GM12878 (cell line): Measurements from ENCODE around the gene NT5C2. TPM values are rescaled to one million over a fixed set of nuclear protein-coding genes. Genes with fewer than 3 reads are reported as not detected.

Experiments
- ATAC-seq: fragments of 200-7000 bp; cut with Tn5 transposase; 3 replicates; pipeline ENCODE4 v1.9.1; 2020; ENCODE audit warnings: mild to moderate bottlenecking, moderate library complexity
- BruUV-seq: library from RNA; stranded (reverse); fragments of 400-500 nt; replicated peaks from 2 replicates; lab custom pipeline; 2021; lab: Mats Ljungman, UMichigan
- CTCF ChIA-PET: fragments of 300-600 bp; sonication (Branson Sonifier 250); formaldehyde crosslinking; extraction: SDS; loops from one replicate; lab custom pipeline; 2021; ENCODE audit warnings: inconsistent platforms; lab: Yijun Ruan, JAX
- POLR2A ChIA-PET: fragments of 350-600 bp; formaldehyde crosslinking; extraction: SDS; loops from one replicate; lab custom pipeline; 2021; ENCODE audit warnings: inconsistent platforms; lab: Charles Lee
- RAD21 ChIA-PET: fragments of 300-600 bp; sonication (Branson Sonifier 250); formaldehyde crosslinking; loops from one replicate; lab custom pipeline; 2023; ENCODE audit warnings: antibody characterized with exemption; ENCODE audit not compliant: unreplicated experiment; lab: Charles Lee
- SMC1A ChIA-PET: fragments of 300-600 bp; sonication (Branson Sonifier 250); formaldehyde crosslinking; loops from one replicate; lab custom pipeline; 2023; ENCODE audit not compliant: unreplicated experiment, uncharacterized antibody; lab: Charles Lee
- DNase-seq: peaks from one replicate; pipeline ENCODE4 v3.0.0-alpha.2; 2011; ENCODE audit warnings: low read depth, low spot score
- FAIRE-seq: peaks from 3 replicates; lab custom pipeline; 2011; peaks lifted over from hg19 to GRCh38; lab: Jason Lieb, UNC
- H2AFZ ChIP-seq: 2 replicates; pipeline ENCODE4 v1.6.0; 2011; ENCODE audit warnings: low read depth, low read length, control low read depth; ENCODE audit not compliant: control insufficient read depth
- H3K27ac ChIP-seq: 2 replicates; pipeline ENCODE4 v1.5.1; 2011; ENCODE audit warnings: control low read depth; ENCODE audit not compliant: control insufficient read depth, insufficient read depth
- H3K27me3 ChIP-seq, 2 experiments: replicated peaks in 1 of 2; 2 replicates each; pipeline versions ENCODE4 v1.6.0 to v1.6.1; 2011; ENCODE audit warnings: low read length in 1 of 2; ENCODE audit not compliant: control insufficient read depth in 2 of 2, insufficient read depth in 2 of 2
- H3K36me3 ChIP-seq, 2 experiments: 2 replicates each; pipeline ENCODE4 v1.5.1; 2011; ENCODE audit warnings: low read length in 1 of 2; ENCODE audit not compliant: control insufficient read depth in 2 of 2, insufficient read depth in 2 of 2
- H3K4me1 ChIP-seq: 2 replicates; pipeline ENCODE4 v1.6.1; 2011; ENCODE audit warnings: mild to moderate bottlenecking, low read length, moderate library complexity, mixed read lengths; ENCODE audit not compliant: control insufficient read depth, insufficient read depth
- H3K4me2 ChIP-seq: 2 replicates; pipeline ENCODE4 v1.6.0; 2011; ENCODE audit warnings: control low read depth; ENCODE audit not compliant: control insufficient read depth, insufficient read depth
- H3K4me3 ChIP-seq: fragments of 200-600 bp; sonication (generic); 2 replicates; pipeline ENCODE4 v1.5.1; 2016
- H3K79me2 ChIP-seq: 2 replicates; pipeline ENCODE4 v1.6.0; 2011; ENCODE audit warnings: low read length; ENCODE audit not compliant: control insufficient read depth, insufficient read depth
- H3K9ac ChIP-seq: 2 replicates; pipeline ENCODE4 v1.8.0; 2011; ENCODE audit warnings: low read length, control low read depth, mixed read lengths; ENCODE audit not compliant: control insufficient read depth, insufficient read depth
- H3K9me3 ChIP-seq: replicated peaks from 3 replicates; pipeline ENCODE4 v1.5.1; 2011; ENCODE audit warnings: mild to moderate bottlenecking, low read length; ENCODE audit not compliant: control insufficient read depth, insufficient read depth
- H4K20me1 ChIP-seq: 2 replicates; pipeline ENCODE4 v1.6.0; 2011; ENCODE audit not compliant: control insufficient read depth, insufficient read depth
- CUX1 ChIP-seq: IDR thresholded peaks from 2 replicates; pipeline ENCODE4 v1.6.1; 2012; ENCODE audit warnings: improper control_type of control experiment, low read depth, low read length; ENCODE audit not compliant: insufficient replicate concordance
- WGBS: methylation state at CpG from one replicate; pipeline ENCODE4 v1.1.6; 2016; ENCODE audit warnings: low lambda C conversion rate; ENCODE audit not compliant: insufficient replicate concordance, insufficient coverage; ENCODE audit errors: missing lambda C conversion rate; 5-methylcytosine and 5-hydroxymethylcytosine counted together
- in situ Hi-C: fragments of 300-500 bp; cut with MboI; formaldehyde crosslinking; loops from 9 replicates; pipeline ENCODE4 v1.14.3; 2018; ENCODE audit warnings: mixed read lengths
- intact Hi-C: fragments of 100-400 bp; cut with micrococcal nuclease; formaldehyde crosslinking; loops from one replicate; pipeline ENCODE4 v1.14.2; 2022; ENCODE audit not compliant: unreplicated experiment
- polyA plus RNA-seq, 11 experiments: library from polyadenylated mRNA; depleted of rRNA in 4 of 11; unstranded in 6 of 11; stranded (reverse) in 5 of 11; fragments of >200 nt; fragmentation: Nextera tagmentation in 4 of 11; fragmentation: Illumina TruSeq in 1 of 11; extraction: Ambion mirVana in 4 of 11; extraction: Trizol in 1 of 11; gene quantifications; 1 replicate in 1 of 11; 2 replicates in 10 of 11; pipeline versions ENCODE4 v1.2.1 to v1.2.3, GENCODE V29; 2011 to 2016; ENCODE audit warnings: inconsistent platforms in 2 of 11, missing spikeins in 2 of 11, low read depth in 1 of 11
- total RNA-seq, 4 experiments: library from RNA; depleted of rRNA in 3 of 4; stranded (reverse); fragments of >200 nt in 3 of 4; fragmentation: Illumina TruSeq in 1 of 4; extraction: Trizol in 1 of 4; gene quantifications; 2 replicates each; pipeline versions ENCODE4 v1.2.1 to v1.2.3, GENCODE V29; 2013 to 2021

NT5C2 gene
- total and polyA plus RNA-seq, 10 of the 15 experiments (the other 5 are each of a cell fraction or from before 2014, with no cell fraction given): 15.8 to 70.1 (median 56.0) TPM

GRCh38 chr10:103197174-103197573, 4.1 kb upstream of the NT5C2 start:
- H3K79me2 ChIP-seq: peaks cover 7% of the 10 kb centered on the region
- no TSS peak for BruUV-seq
- in situ Hi-C loops (no loop called here), intact Hi-C loops (loop anchor here (10.0 kb wide), 1 partner anchor 552 kb away; the partner anchor contains the start of gene TRIM8)
- RAD21 ChIA-PET: interaction anchor here (0.6 kb wide), 1 partner anchor 23 kb away, joined by 3 read pairs; no protein-coding TSS in a partner anchor
- H3K4me1 ChIP-seq: peaks cover 4% of the 10 kb centered on the region
- SMC1A ChIA-PET: interaction anchor here (1.0 to 1.1 kb wide), 2 partner anchors 133 to 219 kb away, joined by 3 read pairs; no protein-coding TSS in a partner anchor
- no peak overlapping the region for H3K27ac ChIP-seq
- CTCF ChIA-PET: interaction anchor here (0.7 to 1.3 kb wide), 4 partner anchors 22 to 49 kb away, joined by 3 read pairs; no protein-coding TSS in a partner anchor
- FAIRE-seq (no peak), DNase-seq (no peak), ATAC-seq (no peak)
- no peak overlapping the region for H3K4me3 ChIP-seq
- H3K4me2 ChIP-seq: no peak overlapping the region
- no peaks in the 10 kb centered on the region for H4K20me1 ChIP-seq
- no peaks in the 10 kb centered on the region for H3K27me3 ChIP-seq
- H2AFZ ChIP-seq: no peak overlapping the region
- H3K9me3 ChIP-seq: no peaks in the 10 kb centered on the region
- POLR2A ChIA-PET: interaction anchor here (1.2 kb wide), 1 partner anchor 75 kb away, joined by 3 read pairs; no protein-coding TSS in a partner anchor
- no peak for TF ChIP-seq CUX1
- 93% methylated on average over 3 of the region's 3 CpGs for WGBS
- no peaks in the 10 kb centered on the region for H3K36me3 ChIP-seq
- H3K9ac ChIP-seq: no peak overlapping the region
